ENCODE data around the gene CCDC137.

DNA sequence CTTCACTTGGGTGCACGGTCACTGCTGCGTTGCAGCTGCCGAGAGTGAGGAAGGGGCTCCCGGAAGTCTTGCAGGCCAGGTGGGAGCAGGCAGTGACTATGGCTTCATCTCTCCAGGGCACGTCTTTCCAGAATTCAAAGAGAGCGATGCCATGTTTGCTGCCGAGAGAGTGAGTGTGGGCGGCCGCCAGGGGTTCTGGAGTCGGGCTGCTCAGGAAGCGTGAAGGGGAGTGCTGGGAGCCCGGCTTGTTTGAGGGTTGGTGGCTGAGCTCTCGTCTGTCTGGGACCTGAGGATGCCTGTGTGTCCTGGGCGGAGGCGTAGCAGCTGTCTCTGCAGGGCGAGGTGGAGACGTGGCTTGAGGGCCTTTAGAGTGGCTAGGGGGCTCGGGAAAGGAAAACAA lies 23.5 kb downstream of the CCDC137 start:
- TF ChIP-seq, protein P1, sequence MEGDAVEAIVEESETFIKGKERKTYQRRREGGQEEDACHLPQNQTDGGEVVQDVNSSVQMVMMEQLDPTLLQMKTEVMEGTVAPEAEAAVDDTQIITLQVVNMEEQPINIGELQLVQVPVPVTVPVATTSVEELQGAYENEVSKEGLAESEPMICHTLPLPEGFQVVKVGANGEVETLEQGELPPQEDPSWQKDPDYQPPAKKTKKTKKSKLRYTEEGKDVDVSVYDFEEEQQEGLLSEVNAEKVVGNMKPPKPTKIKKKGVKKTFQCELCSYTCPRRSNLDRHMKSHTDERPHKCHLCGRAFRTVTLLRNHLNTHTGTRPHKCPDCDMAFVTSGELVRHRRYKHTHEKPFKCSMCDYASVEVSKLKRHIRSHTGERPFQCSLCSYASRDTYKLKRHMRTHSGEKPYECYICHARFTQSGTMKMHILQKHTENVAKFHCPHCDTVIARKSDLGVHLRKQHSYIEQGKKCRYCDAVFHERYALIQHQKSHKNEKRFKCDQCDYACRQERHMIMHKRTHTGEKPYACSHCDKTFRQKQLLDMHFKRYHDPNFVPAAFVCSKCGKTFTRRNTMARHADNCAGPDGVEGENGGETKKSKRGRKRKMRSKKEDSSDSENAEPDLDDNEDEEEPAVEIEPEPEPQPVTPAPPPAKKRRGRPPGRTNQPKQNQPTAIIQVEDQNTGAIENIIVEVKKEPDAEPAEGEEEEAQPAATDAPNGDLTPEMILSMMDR (IDR thresholded peaks at IDR 0.05), result no peak
- no peak for TF ChIP-seq POLR2A (IDR thresholded peaks at IDR 0.05)

All from esophagus squamous epithelium (tissue), 4 donors.